Neural cell (in vitro differentiated cells): ENCODE measurements around the gene LIG1.
"Not testable (repeated sequence)": the region's sequence is repeated elsewhere in the genome, so short reads cannot be mapped to it uniquely, and the experiment has no call there.

ENCODE experiments used
- CTCF ChIP-seq: fragments of 450-650 bp; IDR thresholded peaks from 2 replicates; pipeline ENCODE4 v1.5.1; 2014; ENCODE audit warnings: antibody characterized with exemption, mild to moderate bottlenecking, moderate library complexity; ENCODE audit not compliant: poor library complexity, severe bottlenecking
- EP300 ChIP-seq: fragments of 450-650 bp; conservative IDR thresholded peaks from 2 replicates; pipeline ENCODE4 v1.6.1; 2014; ENCODE audit warnings: antibody characterized with exemption, mild to moderate bottlenecking, moderate library complexity; ENCODE audit not compliant: poor library complexity, severe bottlenecking
- EZH2 ChIP-seq: fragments of 200-600, 300-800 bp; shearing (Covaris generic), sonication (generic); IDR thresholded peaks from 2 replicates; pipeline ENCODE4 v1.6.1; 2014; ENCODE audit warnings: antibody characterized with exemption, low read length, borderline replicate concordance, mild to moderate bottlenecking; ENCODE audit not compliant: insufficient read depth, poor library complexity, severe bottlenecking
- SMC3 ChIP-seq: fragments of 450-650 bp; conservative IDR thresholded peaks from 2 replicates; pipeline ENCODE4 v1.6.1; 2014; ENCODE audit warnings: antibody characterized with exemption, mild to moderate bottlenecking, moderate library complexity; ENCODE audit not compliant: poor library complexity
- TF ChIP-seq, protein P1 (sequence below): IDR thresholded peaks from 2 replicates; pipeline ENCODE4 v1.6.1; 2012; ENCODE audit warnings: borderline replicate concordance

DNA sequence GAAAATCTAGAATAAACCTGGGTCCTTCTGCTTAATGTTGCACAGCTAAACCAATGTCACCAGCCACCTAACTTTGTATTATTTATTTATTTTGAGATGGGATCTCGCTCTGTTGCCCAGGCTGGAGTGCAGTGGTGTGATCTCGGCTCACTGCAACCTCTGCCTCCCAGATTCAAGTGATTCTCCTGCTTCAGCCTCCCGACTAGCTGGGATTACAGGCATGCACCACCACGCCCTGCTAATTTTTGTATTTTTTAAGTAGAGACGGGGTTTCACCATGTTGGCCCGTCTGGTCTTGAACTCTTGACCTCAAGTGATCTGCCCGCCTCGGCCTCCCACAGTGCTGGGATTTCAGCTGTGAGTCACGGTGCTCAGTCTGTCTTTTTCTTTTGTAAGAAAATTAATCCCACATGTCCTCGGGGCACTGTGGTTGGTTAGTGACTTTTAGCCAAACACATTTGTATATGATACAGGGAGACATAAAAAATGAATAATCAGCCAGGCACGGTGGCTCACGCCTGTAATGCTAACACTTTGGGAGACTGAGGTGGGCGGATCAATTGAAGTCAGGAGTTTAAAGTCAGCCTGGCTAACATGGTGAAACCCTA is 78.9 kb downstream of the LIG1 start:
- TF ChIP-seq CTCF, EP300, SMC3, EZH2: not testable (repeated sequence)
- TF ChIP-seq, protein P1, sequence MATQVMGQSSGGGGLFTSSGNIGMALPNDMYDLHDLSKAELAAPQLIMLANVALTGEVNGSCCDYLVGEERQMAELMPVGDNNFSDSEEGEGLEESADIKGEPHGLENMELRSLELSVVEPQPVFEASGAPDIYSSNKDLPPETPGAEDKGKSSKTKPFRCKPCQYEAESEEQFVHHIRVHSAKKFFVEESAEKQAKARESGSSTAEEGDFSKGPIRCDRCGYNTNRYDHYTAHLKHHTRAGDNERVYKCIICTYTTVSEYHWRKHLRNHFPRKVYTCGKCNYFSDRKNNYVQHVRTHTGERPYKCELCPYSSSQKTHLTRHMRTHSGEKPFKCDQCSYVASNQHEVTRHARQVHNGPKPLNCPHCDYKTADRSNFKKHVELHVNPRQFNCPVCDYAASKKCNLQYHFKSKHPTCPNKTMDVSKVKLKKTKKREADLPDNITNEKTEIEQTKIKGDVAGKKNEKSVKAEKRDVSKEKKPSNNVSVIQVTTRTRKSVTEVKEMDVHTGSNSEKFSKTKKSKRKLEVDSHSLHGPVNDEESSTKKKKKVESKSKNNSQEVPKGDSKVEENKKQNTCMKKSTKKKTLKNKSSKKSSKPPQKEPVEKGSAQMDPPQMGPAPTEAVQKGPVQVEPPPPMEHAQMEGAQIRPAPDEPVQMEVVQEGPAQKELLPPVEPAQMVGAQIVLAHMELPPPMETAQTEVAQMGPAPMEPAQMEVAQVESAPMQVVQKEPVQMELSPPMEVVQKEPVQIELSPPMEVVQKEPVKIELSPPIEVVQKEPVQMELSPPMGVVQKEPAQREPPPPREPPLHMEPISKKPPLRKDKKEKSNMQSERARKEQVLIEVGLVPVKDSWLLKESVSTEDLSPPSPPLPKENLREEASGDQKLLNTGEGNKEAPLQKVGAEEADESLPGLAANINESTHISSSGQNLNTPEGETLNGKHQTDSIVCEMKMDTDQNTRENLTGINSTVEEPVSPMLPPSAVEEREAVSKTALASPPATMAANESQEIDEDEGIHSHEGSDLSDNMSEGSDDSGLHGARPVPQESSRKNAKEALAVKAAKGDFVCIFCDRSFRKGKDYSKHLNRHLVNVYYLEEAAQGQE = not testable (repeated sequence)
